Iris pigment epithelial cell (primary cell): ENCODE data around the gene MIF.
"Not testable (repeated sequence)": the region's sequence is repeated elsewhere in the genome, so short reads cannot be mapped to it uniquely, and the experiment has no call there.

Experiments used
- DNase-seq: peaks from one replicate; pipeline ENCODE4 v3.0.0-alpha.2; 2011; ENCODE audit warnings: low read depth

MIF gene

GRCh38 chr22:23903328-23903971 lies 9.3 kb downstream of the MIF start:
- no peak for DNase-seq

DNA sequence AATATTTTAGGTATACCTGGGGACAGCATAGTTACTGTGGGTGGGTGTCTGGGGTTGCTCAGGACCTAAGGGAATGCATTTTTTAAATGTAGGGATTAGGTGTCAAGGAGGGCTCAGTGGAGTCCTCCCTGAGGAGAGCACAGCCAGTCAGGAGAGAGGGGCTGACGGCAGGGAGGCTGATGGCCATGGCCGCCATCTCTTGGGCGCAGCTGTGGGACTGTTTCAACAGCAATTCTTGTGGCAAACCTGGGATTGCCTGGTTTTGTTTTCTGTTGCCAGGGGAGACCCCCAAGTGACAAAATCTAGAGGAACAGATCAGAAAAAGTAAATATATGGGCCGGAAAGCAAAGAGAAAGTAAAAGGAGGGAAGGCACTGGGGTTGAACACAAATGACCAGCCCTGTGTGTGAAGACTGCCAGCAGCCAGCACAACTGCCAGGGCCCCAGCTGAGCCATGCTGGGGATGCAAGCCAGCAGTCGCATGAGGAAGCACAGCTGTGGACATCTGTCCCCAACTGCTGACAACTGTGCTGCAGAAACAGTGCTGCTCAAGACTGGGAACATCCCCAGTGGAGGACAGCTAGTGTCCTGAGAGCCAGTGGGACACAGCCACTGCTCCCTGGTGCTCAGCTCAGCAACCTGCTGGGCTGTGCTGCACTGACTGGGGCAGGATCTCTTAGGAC lies 10.5 kb downstream of the MIF start:
- no peak for DNase-seq

GRCh38 chr22:23906641-23907040 lies 12.5 kb downstream of the MIF start:
- DNase-seq = no peak

GRCh38 chr22:23907423-23907822 lies 13.2 kb downstream of the MIF start:
- not testable (repeated sequence) for DNase-seq

- no peak for DNase-seq
These were observed 14.5 kb downstream of the MIF start for GRCh38 chr22:23908587-23909205.

GRCh38 chr22:23909296-23909898 lies 15.2 kb downstream of the MIF start:
- peak; percentile 55 for DNase-seq

- DNase-seq = no peak
These were observed 16.5 kb downstream of the MIF start for GRCh38 chr22:23910496-23911190.

GRCh38 chr22:23911318-23911980 lies 17.3 kb downstream of the MIF start:
- DNase-seq = no peak

GRCh38 chr22:23912293-23912903 lies 18.2 kb downstream of the MIF start:
- DNase-seq = no peak

DNA sequence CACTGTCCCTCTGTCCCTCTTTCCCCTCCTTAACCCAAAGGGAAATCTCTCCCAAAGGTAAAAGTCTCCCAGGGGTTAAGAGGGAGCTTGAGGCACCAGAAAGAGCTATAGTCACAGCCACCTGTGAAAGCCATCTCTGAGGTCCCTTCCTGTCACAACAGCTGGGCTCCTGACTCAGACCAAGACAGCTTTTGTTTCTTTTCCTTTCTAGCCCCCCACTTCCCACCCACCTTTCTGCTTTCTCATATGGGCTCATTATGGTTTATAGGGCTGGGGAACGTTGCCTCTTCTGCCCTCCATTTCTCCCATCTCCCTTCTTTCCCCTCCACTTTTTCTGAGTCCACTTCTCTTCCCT lies 19.1 kb downstream of the MIF start:
- DNase-seq = no peak

GRCh38 chr22:23913661-23914353 lies 19.6 kb downstream of the MIF start:
- DNase-seq = peak; percentile 100

GRCh38 chr22:23915290-23915689 lies 21.1 kb downstream of the MIF start:
- no peak for DNase-seq

GRCh38 chr22:23920267-23920611 lies 26.1 kb downstream of the MIF start:
- not testable (repeated sequence) for DNase-seq

GRCh38 chr22:23921586-23922201 lies 27.5 kb downstream of the MIF start:
- DNase-seq = peak; percentile 49

- no peak for DNase-seq
These were observed 28.7 kb downstream of the MIF start for GRCh38 chr22:23922921-23923320.

- no peak for DNase-seq
These were observed 30.9 kb downstream of the MIF start for GRCh38 chr22:23925020-23925606.

GRCh38 chr22:23926561-23926960 lies 32.4 kb downstream of the MIF start:
- no peak for DNase-seq

GRCh38 chr22:23938328-23939016 lies 44.3 kb downstream of the MIF start:
- DNase-seq = no peak

GRCh38 chr22:23939017-23939357 lies 44.8 kb downstream of the MIF start:
- no peak for DNase-seq

DNA sequence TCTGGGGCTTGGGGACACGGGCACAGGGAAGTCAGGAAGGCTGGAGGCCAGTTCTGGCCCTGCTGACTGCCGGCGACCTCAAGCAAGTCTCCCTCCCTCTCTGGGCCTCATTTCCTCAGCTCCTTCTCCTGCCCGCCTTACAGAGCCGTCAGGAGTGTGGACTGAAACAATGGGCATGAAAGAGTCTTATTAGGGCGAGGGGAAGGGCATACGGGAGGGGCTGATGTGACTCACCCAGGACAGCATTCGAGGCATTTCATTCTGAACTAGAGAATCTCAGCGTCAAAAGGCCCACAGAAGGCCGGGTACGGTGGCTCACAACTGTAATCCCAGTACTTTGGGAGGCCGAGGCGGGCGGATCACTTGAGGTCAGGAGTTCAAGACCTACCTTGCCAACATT lies 46.0 kb downstream of the MIF start:
- DNase-seq = not testable (repeated sequence)
